D721Med (cell line): ENCODE measurements around the gene CDC42BPB.

Source experiments
- DNase-seq: peaks from one replicate; pipeline ENCODE4 v3.0.0; 2011; ENCODE audit warnings: low spot score; ENCODE audit not compliant: insufficient read length
- FAIRE-seq: peaks from 2 replicates; lab custom pipeline; 2011; peaks lifted over from hg19 to GRCh38; lab: Jason Lieb, UNC
- TF ChIP-seq, protein P1 (sequence below): IDR thresholded peaks from 2 replicates; pipeline ENCODE4 v1.5.1; 2012; ENCODE audit warnings: mild to moderate bottlenecking, control low read depth; ENCODE audit not compliant: insufficient read depth; ENCODE audit errors: missing control alignments

CDC42BPB gene

DNA sequence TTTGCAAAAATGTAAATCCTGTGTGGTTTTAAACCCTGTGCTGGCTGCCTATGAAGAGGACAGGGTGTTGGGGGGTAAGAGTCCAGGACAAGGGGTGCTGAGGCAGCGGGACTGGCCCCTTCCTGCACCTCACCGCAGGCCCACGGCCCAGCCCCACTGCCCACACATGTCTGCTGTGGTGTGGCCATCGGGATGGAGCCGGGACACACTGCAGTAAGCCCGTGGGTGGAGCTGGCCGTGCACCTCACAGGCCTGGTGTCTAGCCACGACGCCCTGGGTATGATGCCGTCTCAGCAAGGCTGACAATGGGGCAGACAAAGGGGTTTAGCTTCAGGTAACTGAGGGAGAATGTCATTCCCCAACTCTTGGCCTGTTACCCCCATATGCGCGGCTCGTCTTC is 115.3 kb downstream of the CDC42BPB start:
- TF ChIP-seq, protein P1, sequence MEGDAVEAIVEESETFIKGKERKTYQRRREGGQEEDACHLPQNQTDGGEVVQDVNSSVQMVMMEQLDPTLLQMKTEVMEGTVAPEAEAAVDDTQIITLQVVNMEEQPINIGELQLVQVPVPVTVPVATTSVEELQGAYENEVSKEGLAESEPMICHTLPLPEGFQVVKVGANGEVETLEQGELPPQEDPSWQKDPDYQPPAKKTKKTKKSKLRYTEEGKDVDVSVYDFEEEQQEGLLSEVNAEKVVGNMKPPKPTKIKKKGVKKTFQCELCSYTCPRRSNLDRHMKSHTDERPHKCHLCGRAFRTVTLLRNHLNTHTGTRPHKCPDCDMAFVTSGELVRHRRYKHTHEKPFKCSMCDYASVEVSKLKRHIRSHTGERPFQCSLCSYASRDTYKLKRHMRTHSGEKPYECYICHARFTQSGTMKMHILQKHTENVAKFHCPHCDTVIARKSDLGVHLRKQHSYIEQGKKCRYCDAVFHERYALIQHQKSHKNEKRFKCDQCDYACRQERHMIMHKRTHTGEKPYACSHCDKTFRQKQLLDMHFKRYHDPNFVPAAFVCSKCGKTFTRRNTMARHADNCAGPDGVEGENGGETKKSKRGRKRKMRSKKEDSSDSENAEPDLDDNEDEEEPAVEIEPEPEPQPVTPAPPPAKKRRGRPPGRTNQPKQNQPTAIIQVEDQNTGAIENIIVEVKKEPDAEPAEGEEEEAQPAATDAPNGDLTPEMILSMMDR = no peak
- DNase-seq (no peak), FAIRE-seq (no peak)

DNA sequence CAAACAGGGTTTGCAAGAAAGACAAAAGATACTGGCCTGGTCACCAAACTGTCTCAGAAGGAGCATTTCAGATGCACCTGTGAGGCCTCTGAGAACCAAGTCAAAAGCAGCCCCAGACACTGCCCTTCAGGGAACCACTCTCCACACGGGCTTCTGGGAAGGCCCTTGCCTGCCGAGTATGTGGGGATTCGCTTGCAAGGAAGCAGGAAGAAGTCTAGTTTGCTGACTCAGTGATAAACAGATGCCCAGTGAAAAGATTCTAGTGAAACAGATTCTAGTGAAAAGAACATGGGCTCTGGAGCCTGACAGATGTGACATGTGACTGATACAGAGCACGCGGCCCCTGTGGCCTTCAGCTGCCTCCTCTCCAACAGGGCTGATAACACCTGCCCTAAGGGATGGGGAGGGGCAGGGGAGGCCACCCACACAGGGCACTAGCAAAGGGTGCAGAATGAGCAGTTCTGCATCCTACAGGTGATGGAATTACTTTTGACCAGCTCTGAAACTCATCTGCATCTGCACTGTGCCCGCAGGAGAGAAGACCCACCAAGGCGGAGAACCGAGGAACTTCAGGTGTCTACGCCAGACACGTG is 115.8 kb downstream of the CDC42BPB start:
- FAIRE-seq (no peak), DNase-seq (no peak)
- TF ChIP-seq, protein P1 = no peak

DNA sequence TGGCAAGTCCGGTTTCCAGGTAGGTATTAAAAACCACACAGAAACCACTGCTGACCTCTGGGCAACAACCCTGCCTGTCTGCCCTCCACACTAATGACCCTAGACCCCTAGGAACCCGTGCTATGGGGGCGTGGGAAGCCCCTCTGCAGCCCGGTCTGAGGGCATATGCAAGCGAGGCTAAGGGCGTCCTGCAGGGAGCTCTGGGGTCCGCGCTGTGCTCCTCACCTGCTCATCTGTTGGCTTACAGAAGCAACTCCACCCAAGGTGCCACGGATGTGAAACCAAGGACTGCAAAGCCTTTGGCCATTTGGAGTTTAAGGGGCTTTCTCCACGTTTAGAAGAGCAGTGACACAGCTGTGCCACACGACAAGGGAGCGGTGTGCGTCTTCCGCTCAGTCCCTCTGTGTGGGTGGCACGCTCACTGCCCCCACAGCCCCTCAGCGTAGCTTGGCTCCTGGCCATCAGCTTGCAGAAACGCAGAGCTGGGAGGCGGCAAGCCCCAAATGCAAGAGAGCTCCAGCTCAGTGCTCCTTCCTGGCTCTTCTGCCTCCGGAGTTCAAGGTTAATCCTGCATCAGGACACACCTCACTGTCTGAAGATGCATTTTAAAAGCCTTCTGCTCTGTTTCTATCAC is 116.5 kb downstream of the CDC42BPB start:
- TF ChIP-seq, protein P1 = no peak
- FAIRE-seq = no peak
- no peak for DNase-seq

DNA sequence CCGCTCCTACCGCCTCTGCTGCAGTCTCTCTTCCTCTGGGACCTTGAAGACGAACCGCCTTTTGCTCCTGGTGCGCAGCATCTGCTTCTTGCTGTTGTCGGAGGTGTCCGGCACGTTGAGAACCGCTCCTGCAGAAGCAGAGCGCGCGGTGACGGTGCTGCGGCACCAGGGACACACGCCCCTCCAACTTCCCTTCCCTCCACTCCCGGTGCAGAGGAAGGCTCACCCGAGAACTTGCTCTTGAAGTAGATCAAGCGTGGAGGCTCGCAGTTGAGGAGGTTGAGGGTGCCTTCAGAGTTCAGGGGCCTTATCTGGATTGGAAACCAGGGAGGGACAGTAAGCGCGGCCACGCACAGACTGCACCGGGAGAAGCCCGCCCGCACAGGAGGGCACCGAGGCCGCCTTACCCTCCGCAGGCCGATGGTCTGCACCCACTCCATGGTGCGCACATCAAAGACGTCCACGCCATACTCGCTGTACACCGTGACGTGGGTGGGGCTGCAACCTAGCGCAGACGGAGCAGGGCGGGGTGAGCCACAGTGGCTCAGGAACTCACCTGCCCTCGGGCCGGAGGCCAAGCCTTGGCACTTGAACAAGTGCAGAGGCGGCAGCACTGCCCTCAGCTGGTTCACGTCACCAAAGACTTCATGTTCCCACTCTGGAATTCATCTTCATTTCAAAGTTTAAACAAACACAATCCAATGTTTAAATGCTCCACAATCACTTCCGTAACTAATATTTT is 117.4 kb downstream of the CDC42BPB start:
- TF ChIP-seq, protein P1 = no peak
- FAIRE-seq (no peak), DNase-seq (no peak)

DNA sequence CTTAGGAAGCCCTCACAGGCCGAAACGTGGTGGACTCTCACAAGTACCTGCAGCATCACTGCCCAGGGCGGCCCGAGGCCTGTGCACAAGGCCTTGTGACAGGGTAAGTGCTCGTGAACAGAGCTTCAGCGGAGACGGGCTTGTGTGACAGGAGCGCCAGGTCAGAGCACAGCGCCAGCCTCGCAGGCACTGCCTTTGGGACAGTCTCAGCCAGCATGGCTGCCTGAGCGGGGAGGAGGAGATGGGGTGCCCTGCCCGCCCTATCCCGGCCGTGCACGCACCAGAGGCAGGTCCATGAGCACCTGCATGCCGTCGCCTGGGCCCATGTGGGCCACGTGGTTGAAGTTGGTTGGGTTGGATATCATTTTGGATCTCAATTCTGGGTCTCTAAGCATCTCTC is 118.0 kb downstream of the CDC42BPB start:
- DNase-seq (no peak), FAIRE-seq (no peak)

DNA sequence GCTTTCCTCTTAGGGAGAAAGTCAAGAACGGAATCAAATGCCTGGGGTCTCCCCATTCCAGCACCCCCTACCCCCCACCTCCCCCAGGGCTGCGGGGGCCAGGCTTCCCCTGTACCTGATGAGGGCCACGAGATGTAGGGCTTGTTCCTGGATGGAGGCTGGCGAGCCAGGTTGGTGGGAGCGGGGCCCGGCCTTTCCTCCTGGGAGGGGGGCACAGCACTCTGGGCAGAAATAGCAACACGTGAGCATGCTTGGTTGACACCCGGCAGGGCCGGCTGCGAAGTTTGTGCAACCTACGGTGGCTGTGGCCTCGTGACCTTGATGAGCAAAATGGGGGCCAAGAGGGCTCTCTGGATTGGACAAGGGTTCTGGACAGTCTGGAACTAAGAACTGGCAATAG is 119.2 kb downstream of the CDC42BPB start:
- TF ChIP-seq, protein P1 = no peak
- DNase-seq (no peak), FAIRE-seq (no peak)

More for the DNA sequence above, 118.0 kb downstream of the CDC42BPB start:
- TF ChIP-seq, protein P1 = no peak
